B cell (primary cell): ENCODE measurements around the gene IYD. TPM values are rescaled to one million over a fixed set of nuclear protein-coding genes. Genes with fewer than 3 reads are reported as not detected.

Source experiments
- ATAC-seq: fragments of 200-7000 bp; cut with Tn5 transposase; one replicate; pipeline ENCODE4 v1.10.0; 2021; ENCODE audit warnings: low read depth, mild to moderate bottlenecking, moderate number of reproducible peaks, moderate library complexity
- CTCF ChIA-PET: fragments of 350-600 bp; sonication (Branson Sonifier 250); formaldehyde crosslinking; loops from one replicate; lab custom pipeline; 2021; ENCODE audit warnings: antibody characterized with exemption, inconsistent platforms; lab: Charles Lee
- POLR2A ChIA-PET: fragments of 350-600 bp; sonication (Branson Sonifier 250); formaldehyde crosslinking; loops from one replicate; lab custom pipeline; 2021; ENCODE audit warnings: antibody characterized with exemption; lab: Charles Lee
- DNase-seq: peaks from one replicate; pipeline ENCODE4 v3.0.0; 2013
- H2AFZ ChIP-seq: 2 replicates; pipeline ENCODE4 v1.6.1; 2012; ENCODE audit warnings: mild to moderate bottlenecking, low read depth, low read length; ENCODE audit not compliant: insufficient read depth, poor library complexity, severe bottlenecking
- H3K27ac ChIP-seq, 2 donors: 1 replicate in 1 of 2; 2 replicates in 1 of 2; pipeline ENCODE4 v1.5.1; 2012 to 2013; ENCODE audit warnings: low read length in 2 of 2, mild to moderate bottlenecking in 2 of 2, moderate library complexity in 1 of 2
- H3K27me3 ChIP-seq, 4 experiments: fragments of 200-600 bp in 1 of 4; sonication (generic) in 1 of 4; replicated peaks in 1 of 4; 1 replicate in 2 of 4; 2 replicates in 2 of 4; pipeline versions ENCODE4 v1.6.1 to v1.7.0; 2013 to 2016; ENCODE audit warnings: low read length in 3 of 4, mild to moderate bottlenecking in 2 of 4, mixed read lengths in 1 of 4, moderate library complexity in 1 of 4; ENCODE audit not compliant: insufficient read depth in 4 of 4, control insufficient read depth in 3 of 4; ENCODE audit errors: control extremely low read depth in 1 of 4
- H3K36me3 ChIP-seq, 2 experiments: replicated peaks in 1 of 2; 1 replicate in 1 of 2; 2 replicates in 1 of 2; pipeline versions ENCODE4 v1.6.1 to v1.7.1; 2013; ENCODE audit warnings: low read length in 1 of 2; ENCODE audit not compliant: insufficient read depth in 2 of 2, control insufficient read depth in 1 of 2; ENCODE audit errors: control extremely low read depth in 1 of 2, extremely low read depth in 1 of 2
- H3K4me1 ChIP-seq, 2 donors: fragments of 200-600 bp in 1 of 2; sonication (generic) in 1 of 2; 1 replicate in 1 of 2; 2 replicates in 1 of 2; pipeline versions ENCODE4 v1.5.1 to v1.6.1; 2013 to 2017; ENCODE audit warnings: low read length in 2 of 2; ENCODE audit not compliant: control insufficient read depth in 2 of 2, insufficient read depth in 2 of 2
- H3K4me2 ChIP-seq: replicated peaks from 2 replicates; pipeline ENCODE3; 2012; ENCODE audit warnings: mild to moderate bottlenecking, low read depth, low read length; ENCODE audit not compliant: poor library complexity, severe bottlenecking
- H3K4me3 ChIP-seq, 5 experiments: fragments of 200-600 bp in 1 of 5; sonication (generic) in 1 of 5; 1 replicate in 3 of 5; 2 replicates in 2 of 5; pipeline versions ENCODE4 v1.5.1 to v1.7.0; 2011 to 2016; ENCODE audit warnings: low read length in 4 of 5, mild to moderate bottlenecking in 4 of 5, low read depth in 2 of 5, control low read depth in 1 of 5, moderate library complexity in 1 of 5; ENCODE audit not compliant: insufficient read depth in 1 of 5; ENCODE audit errors: control extremely low read depth in 1 of 5, extremely low read depth in 1 of 5
- H3K79me2 ChIP-seq: fragments of 200-600 bp; sonication (generic); one replicate; pipeline ENCODE4 v1.6.0; 2016; ENCODE audit warnings: low read length; ENCODE audit not compliant: control insufficient read depth, insufficient read depth
- H3K9ac ChIP-seq: fragments of 200-600 bp; sonication (generic); 2 replicates; pipeline ENCODE4 v1.6.1; 2017; ENCODE audit warnings: mild to moderate bottlenecking, low read length, moderate library complexity
- H3K9me3 ChIP-seq, 3 donors: one replicate each; pipeline versions ENCODE4 v1.6.1 to v1.7.1; 2013; ENCODE audit warnings: low read length in 2 of 3; ENCODE audit not compliant: control insufficient read depth in 2 of 3, insufficient read depth in 1 of 3; ENCODE audit errors: control extremely low read depth in 1 of 3
- H4K20me1 ChIP-seq: 2 replicates; pipeline ENCODE4 v1.6.0; 2012; ENCODE audit warnings: mild to moderate bottlenecking, low read length; ENCODE audit not compliant: insufficient read depth, control insufficient read depth, poor library complexity, severe bottlenecking
- H3K27ac Mint-ChIP-seq: one replicate; pipeline ENCODE4 v1.8.0; 2021; ENCODE audit warnings: mixed read lengths
- H3K27me3 Mint-ChIP-seq: one replicate; pipeline ENCODE4 v1.8.0; 2021; ENCODE audit warnings: mixed read lengths
- H3K4me1 Mint-ChIP-seq: one replicate; pipeline ENCODE4 v1.8.0; 2021; ENCODE audit warnings: mixed read lengths
- H3K4me3 Mint-ChIP-seq: one replicate; pipeline ENCODE4 v1.8.0; 2021; ENCODE audit warnings: mixed read lengths
- H3K9me3 Mint-ChIP-seq: one replicate; pipeline ENCODE4 v1.8.0; 2022; ENCODE audit warnings: mixed read lengths; ENCODE audit not compliant: insufficient read depth
- CTCF ChIP-seq: fragments of 200-600 bp; IDR thresholded peaks from one replicate; pipeline ENCODE4 v1.8.0; 2022; ENCODE audit warnings: antibody characterized with exemption, mild to moderate bottlenecking
- EZH2 ChIP-seq: IDR thresholded peaks from 2 replicates; pipeline ENCODE4 v1.6.1; 2012; ENCODE audit warnings: borderline replicate concordance, low read depth, mild to moderate bottlenecking, moderate library complexity, low read length; ENCODE audit not compliant: insufficient read depth, poor library complexity, severe bottlenecking
- WGBS: methylation state at CpG from one replicate; pipeline ENCODE4 v1.1.5; 2013; ENCODE audit warnings: missing lambda C conversion rate; ENCODE audit not compliant: insufficient coverage; 5-methylcytosine and 5-hydroxymethylcytosine counted together
- intact Hi-C: fragments of 100-400 bp; cut with micrococcal nuclease; formaldehyde crosslinking; loops from one replicate; pipeline ENCODE4 v1.10.0; 2022
- polyA plus RNA-seq: library from polyadenylated mRNA; depleted of rRNA; stranded (reverse); fragments of >200 nt; gene quantifications from 2 replicates; pipeline ENCODE4 v1.2.3, GENCODE V29; 2012
- total RNA-seq, 2 donors: library from RNA; stranded (reverse); fragments of 120-200 nt in 1 of 2; gene quantifications; 1 replicate in 1 of 2; 2 replicates in 1 of 2; pipeline versions ENCODE4 v1.2.3 to v1.2.4, GENCODE V29; 2013 to 2022

Gene IYD
- total and polyA plus RNA-seq, 2 donors (not counting 1 experiment from before 2014, with no cell fraction given) = not detected

GRCh38 chr6:150427843-150428242, 59.0 kb downstream of the IYD start:
- H3K4me1 ChIP-seq = no peaks in the 10 kb centered on the region
- no peaks in the 10 kb centered on the region for H3K27me3 Mint-ChIP-seq
- H3K27me3 ChIP-seq = no peaks in the 10 kb centered on the region
- ATAC-seq (no peak), DNase-seq (no peak)
- no peak overlapping the region for H3K27ac Mint-ChIP-seq
- no peaks in the 10 kb centered on the region for H4K20me1 ChIP-seq
- no peak overlapping the region for H3K4me2 ChIP-seq
- 100% methylated on average over 1 of the region's 2 CpGs for WGBS
- H3K4me1 Mint-ChIP-seq = no peaks in the 10 kb centered on the region
- CTCF ChIA-PET = no interaction called here
- TF ChIP-seq EZH2 (no peak), CTCF (no peak)
- intact Hi-C loops = no loop called here
- H3K9ac ChIP-seq = no peak overlapping the region
- H3K9me3 ChIP-seq = peaks cover 0 to 18% (median 0%) of the 10 kb centered on the region in 3 donors
- no peaks in the 10 kb centered on the region for H3K36me3 ChIP-seq
- no peaks in the 10 kb centered on the region for H3K79me2 ChIP-seq
- H2AFZ ChIP-seq = no peak overlapping the region
- POLR2A ChIA-PET = no interaction called here
- H3K4me3 Mint-ChIP-seq = no peak overlapping the region
- H3K4me3 ChIP-seq = no peak overlapping the region
- no peak overlapping the region for H3K27ac ChIP-seq
- H3K9me3 Mint-ChIP-seq = no peaks in the 10 kb centered on the region

DNA sequence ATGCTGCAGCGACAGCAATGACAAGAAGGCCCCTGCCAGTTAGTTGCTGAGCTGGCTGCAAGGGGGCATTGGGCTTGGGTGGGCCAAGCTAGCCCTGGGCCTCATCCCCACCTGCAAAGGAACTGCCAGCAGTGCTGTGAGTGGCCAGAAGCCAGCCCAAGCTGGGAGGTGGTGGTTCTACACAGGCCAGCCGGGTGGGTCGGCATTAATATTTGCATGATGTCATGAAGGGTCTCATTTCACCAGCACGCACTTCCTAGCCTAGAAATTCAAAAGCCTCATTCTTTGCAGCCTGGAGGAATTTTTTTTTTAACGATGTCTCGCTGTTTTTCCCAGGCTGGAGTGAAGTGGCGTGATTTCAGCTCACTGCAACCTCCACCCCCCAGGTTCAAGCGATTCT, 62.0 kb downstream of the IYD start:
- peaks cover 6% of the 10 kb centered on the region for H3K27me3 Mint-ChIP-seq
- intact Hi-C loops = no loop called here
- Histone ChIP-seq H3K4me3 (no peak overlapping the region), H3K27me3 (no peaks in the 10 kb centered on the region), H3K27ac (no peak overlapping the region), H2AFZ (no peak overlapping the region), H3K4me1 (no peaks in the 10 kb centered on the region), H3K79me2 (no peaks in the 10 kb centered on the region), H3K36me3 (no peaks in the 10 kb centered on the region), H4K20me1 (no peaks in the 10 kb centered on the region), H3K9ac (no peak overlapping the region), H3K4me2 (no peak overlapping the region), H3K9me3 (peaks cover 0 to under 1% (median 0%) of the 10 kb centered on the region in 3 donors)
- 94% methylated on average over 3 of the region's 8 CpGs for WGBS
- no peak for DNase-seq
- no peak overlapping the region for H3K27ac Mint-ChIP-seq
- POLR2A ChIA-PET = no interaction called here
- H3K9me3 Mint-ChIP-seq = no peaks in the 10 kb centered on the region
- ATAC-seq = no peak
- no peaks in the 10 kb centered on the region for H3K4me1 Mint-ChIP-seq
- CTCF ChIA-PET = interaction anchor here (1.0 kb wide), 1 partner anchor 370 kb away, joined by 3 read pairs; no protein-coding TSS in a partner anchor
- H3K4me3 Mint-ChIP-seq = no peak overlapping the region
- TF ChIP-seq EZH2 = no peak
- TF ChIP-seq CTCF = no peak
